HEK293 (cell line): ENCODE results near the gene MAGI1.
A peak's percentile ranks its signal among the peaks of the same experiment; 100 is the strongest.

ENCODE experiments used
- CTCF ChIA-PET: fragments of 350-600 bp; formaldehyde crosslinking; extraction: SDS; loops from one replicate; lab custom pipeline; 2021; ENCODE audit warnings: antibody characterized with exemption; lab: Yijun Ruan, JAX
- POLR2A ChIA-PET: fragments of 300-600 bp; formaldehyde crosslinking; extraction: SDS; loops from one replicate; lab custom pipeline; 2020; ENCODE audit warnings: antibody characterized with exemption, inconsistent platforms; lab: Yijun Ruan, JAX
- H3K27ac ChIP-seq: fragments of 200-500 bp; sonication (Bioruptor generic); 2 replicates; pipeline ENCODE4 v1.5.1; 2014; ENCODE audit warnings: low read depth, low read length, control low read depth, inconsistent platforms; ENCODE audit errors: extremely low read depth
- H3K36me3 ChIP-seq, 2 experiments: fragments of 200-500 bp in 1 of 2; sonication (Bioruptor generic) in 1 of 2; 1 replicate in 1 of 2; 2 replicates in 1 of 2; pipeline ENCODE4 v1.5.1; 2014 to 2017; ENCODE audit warnings: inconsistent platforms in 2 of 2, low read length in 2 of 2; ENCODE audit not compliant: control insufficient read depth in 2 of 2, insufficient read depth in 1 of 2
- H3K4me1 ChIP-seq: fragments of 200-500 bp; sonication (Bioruptor generic); 2 replicates; pipeline ENCODE4 v1.5.1; 2014; ENCODE audit warnings: mild to moderate bottlenecking, low read length, inconsistent platforms; ENCODE audit not compliant: control insufficient read depth, insufficient read depth
- H3K4me3 ChIP-seq: 2 replicates; pipeline ENCODE4 v1.5.1; 2011; ENCODE audit warnings: low read depth, mild to moderate bottlenecking, control low read depth, low read length, moderate library complexity
- H3K9me3 ChIP-seq: fragments of 200-500 bp; sonication (Bioruptor generic); 2 replicates; pipeline ENCODE4 v1.5.1; 2014; ENCODE audit warnings: low read depth, low read length, inconsistent platforms; ENCODE audit not compliant: control insufficient read depth, insufficient read depth
- BCL11A ChIP-seq: fragments of 450-650 bp; formaldehyde crosslinking; IDR thresholded peaks from 2 replicates; pipeline ENCODE4 v1.5.1; 2016; ENCODE audit warnings: low read depth, missing biosample characterization, missing genetic modification characterization
- EGR2 ChIP-seq: fragments of 450-650 bp; formaldehyde crosslinking; IDR thresholded peaks from 2 replicates; pipeline ENCODE4 v1.5.1; 2016; ENCODE audit warnings: low read depth, missing biosample characterization, missing genetic modification characterization
- HOXC10 ChIP-seq: sonication (generic); formaldehyde crosslinking; IDR thresholded peaks from 2 replicates; pipeline ENCODE4 v1.8.1; 2023; ENCODE audit warnings: mild to moderate bottlenecking, missing genetic modification reagents
- HOXD13 ChIP-seq: sonication (generic); formaldehyde crosslinking; IDR thresholded peaks from 2 replicates; pipeline ENCODE4 v1.8.0; 2022; ENCODE audit warnings: missing genetic modification reagents, borderline replicate concordance
- SCRT2 ChIP-seq: fragments of 450-650 bp; formaldehyde crosslinking; IDR thresholded peaks from 2 replicates; pipeline ENCODE4 v1.5.1; 2016; ENCODE audit warnings: missing biosample characterization, missing genetic modification characterization
- ZBTB17 ChIP-seq: fragments of 450-650 bp; formaldehyde crosslinking; IDR thresholded peaks from 2 replicates; pipeline ENCODE4 v1.5.1; 2016; ENCODE audit warnings: missing biosample characterization, missing genetic modification characterization
- ZBTB26 ChIP-seq: fragments of 450-650 bp; formaldehyde crosslinking; optimal IDR thresholded peaks from 2 replicates; pipeline ENCODE3; 2016; ENCODE audit warnings: missing biosample characterization, mild to moderate bottlenecking, missing genetic modification characterization
- ZBTB7A ChIP-seq: fragments of 450-650 bp; formaldehyde crosslinking; IDR thresholded peaks from 2 replicates; pipeline ENCODE4 v1.5.1; 2016; ENCODE audit warnings: low read depth, missing biosample characterization, missing genetic modification characterization
- ZNF132 ChIP-seq: fragments of 450-650 bp; formaldehyde crosslinking; IDR thresholded peaks from 2 replicates; pipeline ENCODE4 v1.5.1; 2017; ENCODE audit warnings: missing biosample characterization, missing genetic modification characterization, borderline replicate concordance
- ZNF146 ChIP-seq: fragments of 450-650 bp; formaldehyde crosslinking; IDR thresholded peaks from 2 replicates; pipeline ENCODE4 v1.5.1; 2016; ENCODE audit warnings: missing biosample characterization, missing genetic modification characterization
- ZNF16 ChIP-seq: fragments of 450-650 bp; formaldehyde crosslinking; IDR thresholded peaks from 2 replicates; pipeline ENCODE4 v1.5.1; 2016; ENCODE audit warnings: low read depth, missing biosample characterization, missing genetic modification characterization
- ZNF239 ChIP-seq: fragments of 450-650 bp; formaldehyde crosslinking; IDR thresholded peaks from 2 replicates; pipeline ENCODE4 v1.5.1; 2016; ENCODE audit warnings: missing biosample characterization, missing genetic modification characterization
- ZNF324 ChIP-seq: fragments of 450-650 bp; formaldehyde crosslinking; IDR thresholded peaks from 2 replicates; pipeline ENCODE4 v1.5.1; 2016; ENCODE audit warnings: missing biosample characterization, missing genetic modification characterization
- ZNF394 ChIP-seq: fragments of 450-650 bp; formaldehyde crosslinking; IDR thresholded peaks from 2 replicates; pipeline ENCODE4 v1.5.1; 2016; ENCODE audit warnings: missing biosample characterization, missing genetic modification characterization, mild to moderate bottlenecking, moderate library complexity, borderline replicate concordance
- ZNF416 ChIP-seq: fragments of 450-650 bp; formaldehyde crosslinking; IDR thresholded peaks from 2 replicates; pipeline ENCODE4 v1.5.1; 2016; ENCODE audit warnings: missing biosample characterization, missing genetic modification characterization
- ZNF529 ChIP-seq: fragments of 450-650 bp; formaldehyde crosslinking; IDR thresholded peaks from 2 replicates; pipeline ENCODE4 v1.5.1; 2017; ENCODE audit warnings: missing genetic modification characterization, missing biosample characterization; ENCODE audit not compliant: insufficient replicate concordance
- ZNF560 ChIP-seq: fragments of 450-650 bp; formaldehyde crosslinking; IDR thresholded peaks from 2 replicates; pipeline ENCODE4 v1.5.1; 2017; ENCODE audit warnings: missing biosample characterization, missing genetic modification characterization, borderline replicate concordance
- ZNF658 ChIP-seq: fragments of 450-650 bp; formaldehyde crosslinking; IDR thresholded peaks from 2 replicates; pipeline ENCODE4; 2016; ENCODE audit warnings: missing biosample characterization, missing genetic modification characterization
- ZNF785 ChIP-seq: fragments of 450-650 bp; formaldehyde crosslinking; IDR thresholded peaks from 2 replicates; pipeline ENCODE4 v1.5.1; 2016; ENCODE audit warnings: missing biosample characterization, missing genetic modification characterization
- ZNF830 ChIP-seq: fragments of 450-650 bp; IDR thresholded peaks from 2 replicates; pipeline ENCODE4 v1.5.0; 2018; ENCODE audit warnings: missing biosample characterization, missing genetic modification characterization, low read depth, mild to moderate bottlenecking, moderate library complexity
- TF ChIP-seq, protein P1 (sequence below): fragments of 450-650 bp; formaldehyde crosslinking; conservative IDR thresholded peaks from 2 replicates; pipeline ENCODE4 v1.5.1; 2016; ENCODE audit warnings: low read depth, missing biosample characterization, missing genetic modification characterization
- TF ChIP-seq, protein P2 (sequence below): fragments of 450-650 bp; formaldehyde crosslinking; IDR thresholded peaks from 2 replicates; pipeline ENCODE4 v1.5.1; 2017; ENCODE audit warnings: missing biosample characterization, missing genetic modification characterization

Gene MAGI1

GRCh38 chr3:65577843-65578430 lies 460.8 kb downstream of the MAGI1 start:
- no peak overlapping the region for H3K27ac ChIP-seq
- H3K36me3 ChIP-seq = no peaks in the 10 kb centered on the region
- ChIA-PET POLR2A (no interaction called here), CTCF (no interaction called here)
- TF ChIP-seq ZNF239 (tag by site-specific recombination) (no peak), ZBTB26 (tag by site-specific recombination) (no peak), HOXC10 (CRISPR knock-in tag) (no peak), ZNF830 (no peak), ZNF529 (no peak), ZNF560 (tag by site-specific recombination) (no peak), ZNF785 (tag by site-specific recombination) (no peak), ZNF146 (tag by site-specific recombination) (no peak), ZNF658 (tag by site-specific recombination) (no peak), ZNF16 (tag by site-specific recombination) (no peak), ZNF324 (tag by site-specific recombination) (no peak)
- no peak overlapping the region for H3K4me3 ChIP-seq
- H3K9me3 ChIP-seq = no peaks in the 10 kb centered on the region
- peaks cover 3% of the 10 kb centered on the region; the same call in 1 of the 2 replicates for H3K4me1 ChIP-seq

DNA sequence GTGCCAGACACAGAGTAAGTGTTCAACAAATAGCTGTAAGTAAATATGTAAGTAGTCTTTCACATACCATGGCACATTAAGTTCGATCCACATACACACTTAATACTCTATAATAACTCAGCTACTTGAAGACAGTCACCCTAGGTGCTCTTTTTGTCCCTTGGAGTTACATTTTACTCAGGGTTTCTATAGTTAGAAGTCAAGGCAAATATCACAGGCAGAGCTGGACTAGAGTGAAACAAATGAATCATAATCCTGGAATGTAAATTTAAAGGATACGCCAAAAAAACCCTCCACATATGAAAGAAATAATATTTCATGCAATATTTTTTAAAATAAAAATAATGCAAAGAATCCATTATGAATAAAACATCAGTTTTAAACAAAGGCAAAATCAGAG lies 461.8 kb downstream of the MAGI1 start:
- ChIA-PET POLR2A (no interaction called here), CTCF (no interaction called here)
- no peak overlapping the region for H3K27ac ChIP-seq
- H3K4me1 ChIP-seq = peaks cover 3% of the 10 kb centered on the region; the same call in 1 of the 2 replicates
- H3K9me3 ChIP-seq = no peaks in the 10 kb centered on the region
- no peaks in the 10 kb centered on the region for H3K36me3 ChIP-seq
- no peak overlapping the region for H3K4me3 ChIP-seq
- no peak for TF ChIP-seq EGR2 (tag by site-specific recombination)
- no peak for TF ChIP-seq ZNF560 (tag by site-specific recombination)
- no peak for TF ChIP-seq HOXD13
- TF ChIP-seq ZBTB7A (tag by site-specific recombination) = no peak
- no peak for TF ChIP-seq ZNF132 (tag by site-specific recombination)
- TF ChIP-seq ZNF394 (tag by site-specific recombination) = no peak

DNA sequence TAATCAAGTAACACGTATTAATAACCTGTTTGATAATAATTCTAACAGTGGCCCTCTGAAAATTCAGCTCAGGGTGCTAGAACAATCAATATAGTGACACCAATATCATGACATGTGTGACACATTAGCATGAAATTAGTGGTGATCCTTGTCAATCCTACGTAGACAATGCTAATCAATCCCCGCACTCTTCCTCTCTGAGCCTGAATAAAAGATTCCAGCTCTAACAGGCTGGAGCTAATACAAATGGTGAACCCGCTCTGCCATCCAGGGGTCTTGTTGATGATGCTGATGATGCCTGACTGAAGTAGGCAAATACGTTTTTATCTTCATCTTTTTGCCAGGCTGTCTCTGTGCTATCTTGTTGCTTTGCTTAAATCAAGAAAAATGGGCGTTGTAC lies 462.5 kb downstream of the MAGI1 start:
- TF ChIP-seq ZBTB17 = peak; percentile 67
- no peak for TF ChIP-seq ZNF416 (tag by site-specific recombination)
- POLR2A ChIA-PET = no interaction called here
- CTCF ChIA-PET = no interaction called here
- Histone ChIP-seq H3K4me3 (no peak overlapping the region), H3K27ac (no peak overlapping the region), H3K4me1 (peaks cover 3% of the 10 kb centered on the region; the same call in 1 of the 2 replicates), H3K9me3 (no peaks in the 10 kb centered on the region), H3K36me3 (no peaks in the 10 kb centered on the region)

DNA sequence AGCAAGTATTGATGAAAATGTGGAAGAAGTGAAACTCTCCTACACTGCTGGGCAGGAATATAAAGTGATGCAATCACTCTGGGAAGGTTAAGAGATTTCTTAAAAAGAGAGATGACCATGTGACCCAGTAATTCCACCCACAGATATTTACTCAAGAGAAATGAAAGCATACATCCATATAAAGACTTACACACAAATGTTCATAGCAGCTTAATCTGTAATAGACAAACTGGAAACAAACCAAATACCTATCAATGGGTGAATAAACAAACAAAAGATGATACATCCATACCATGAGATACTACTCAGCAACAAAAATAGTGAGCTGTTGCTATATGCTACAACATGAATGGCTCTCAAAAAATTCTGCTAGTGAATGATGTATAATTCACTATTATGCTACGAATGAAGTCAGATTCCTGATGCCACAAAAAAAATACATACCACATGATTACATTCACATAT lies 463.3 kb downstream of the MAGI1 start:
- ChIA-PET POLR2A (no interaction called here), CTCF (no interaction called here)
- Histone ChIP-seq H3K4me3 (no peak overlapping the region), H3K9me3 (no peaks in the 10 kb centered on the region), H3K27ac (no peak overlapping the region), H3K4me1 (no peaks in the 10 kb centered on the region; the same call in 1 of the 2 replicates), H3K36me3 (no peaks in the 10 kb centered on the region)
- 0 out of 2 replicates have a peak, but pooled peaks have one; percentile 30 for TF ChIP-seq BCL11A (tag by site-specific recombination)
- TF ChIP-seq, protein P1, sequence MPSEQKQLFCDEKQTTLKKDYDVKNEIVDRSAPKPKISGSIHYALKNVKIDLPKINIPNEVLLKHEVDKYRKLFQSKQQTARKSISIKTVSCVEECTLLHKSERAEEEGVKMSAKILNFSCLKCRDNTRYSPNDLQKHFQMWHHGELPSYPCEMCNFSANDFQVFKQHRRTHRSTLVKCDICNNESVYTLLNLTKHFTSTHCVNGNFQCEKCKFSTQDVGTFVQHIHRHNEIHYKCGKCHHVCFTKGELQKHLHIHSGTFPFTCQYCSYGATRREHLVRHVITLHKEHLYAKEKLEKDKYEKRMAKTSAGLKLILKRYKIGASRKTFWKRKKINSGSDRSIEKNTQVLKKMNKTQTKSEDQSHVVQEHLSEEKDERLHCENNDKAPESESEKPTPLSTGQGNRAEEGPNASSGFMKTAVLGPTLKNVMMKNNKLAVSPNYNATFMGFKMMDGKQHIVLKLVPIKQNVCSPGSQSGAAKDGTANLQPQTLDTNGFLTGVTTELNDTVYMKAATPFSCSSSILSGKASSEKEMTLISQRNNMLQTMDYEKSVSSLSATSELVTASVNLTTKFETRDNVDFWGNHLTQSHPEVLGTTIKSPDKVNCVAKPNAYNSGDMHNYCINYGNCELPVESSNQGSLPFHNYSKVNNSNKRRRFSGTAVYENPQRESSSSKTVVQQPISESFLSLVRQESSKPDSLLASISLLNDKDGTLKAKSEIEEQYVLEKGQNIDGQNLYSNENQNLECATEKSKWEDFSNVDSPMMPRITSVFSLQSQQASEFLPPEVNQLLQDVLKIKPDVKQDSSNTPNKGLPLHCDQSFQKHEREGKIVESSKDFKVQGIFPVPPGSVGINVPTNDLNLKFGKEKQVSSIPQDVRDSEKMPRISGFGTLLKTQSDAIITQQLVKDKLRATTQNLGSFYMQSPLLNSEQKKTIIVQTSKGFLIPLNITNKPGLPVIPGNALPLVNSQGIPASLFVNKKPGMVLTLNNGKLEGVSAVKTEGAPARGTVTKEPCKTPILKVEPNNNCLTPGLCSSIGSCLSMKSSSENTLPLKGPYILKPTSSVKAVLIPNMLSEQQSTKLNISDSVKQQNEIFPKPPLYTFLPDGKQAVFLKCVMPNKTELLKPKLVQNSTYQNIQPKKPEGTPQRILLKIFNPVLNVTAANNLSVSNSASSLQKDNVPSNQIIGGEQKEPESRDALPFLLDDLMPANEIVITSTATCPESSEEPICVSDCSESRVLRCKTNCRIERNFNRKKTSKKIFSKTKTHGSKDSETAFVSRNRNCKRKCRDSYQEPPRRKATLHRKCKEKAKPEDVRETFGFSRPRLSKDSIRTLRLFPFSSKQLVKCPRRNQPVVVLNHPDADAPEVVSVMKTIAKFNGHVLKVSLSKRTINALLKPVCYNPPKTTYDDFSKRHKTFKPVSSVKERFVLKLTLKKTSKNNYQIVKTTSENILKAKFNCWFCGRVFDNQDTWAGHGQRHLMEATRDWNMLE (tag by site-specific recombination) = 0 out of 2 replicates have a peak, but pooled peaks have one; percentile 16
- TF ChIP-seq, protein P2, sequence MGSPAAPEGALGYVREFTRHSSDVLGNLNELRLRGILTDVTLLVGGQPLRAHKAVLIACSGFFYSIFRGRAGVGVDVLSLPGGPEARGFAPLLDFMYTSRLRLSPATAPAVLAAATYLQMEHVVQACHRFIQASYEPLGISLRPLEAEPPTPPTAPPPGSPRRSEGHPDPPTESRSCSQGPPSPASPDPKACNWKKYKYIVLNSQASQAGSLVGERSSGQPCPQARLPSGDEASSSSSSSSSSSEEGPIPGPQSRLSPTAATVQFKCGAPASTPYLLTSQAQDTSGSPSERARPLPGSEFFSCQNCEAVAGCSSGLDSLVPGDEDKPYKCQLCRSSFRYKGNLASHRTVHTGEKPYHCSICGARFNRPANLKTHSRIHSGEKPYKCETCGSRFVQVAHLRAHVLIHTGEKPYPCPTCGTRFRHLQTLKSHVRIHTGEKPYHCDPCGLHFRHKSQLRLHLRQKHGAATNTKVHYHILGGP (tag by site-specific recombination) = peak; percentile 64; the same call in 1 of the 2 replicates
- 0 out of 2 replicates have a peak, but pooled peaks have one; percentile 10 for TF ChIP-seq SCRT2 (tag by site-specific recombination)
